H1 (cell line): ENCODE measurements around the gene THRB. TPM values are rescaled to one million over a fixed set of nuclear protein-coding genes. Genes with fewer than 3 reads are reported as not detected.

Experiments used
- CTBP2 ChIP-seq: IDR thresholded peaks from 2 replicates; pipeline ENCODE4 v1.7.0; 2011; ENCODE audit warnings: borderline replicate concordance, mild to moderate bottlenecking, moderate library complexity, mixed read lengths, low read length; ENCODE audit not compliant: insufficient read depth, insufficient read length
- E2F6 ChIP-seq: IDR thresholded peaks from 2 replicates; pipeline ENCODE4 v1.6.1; 2012; ENCODE audit warnings: inconsistent platforms
- NANOG ChIP-seq: IDR thresholded peaks from 2 replicates; pipeline ENCODE4 v1.6.1; 2011; ENCODE audit warnings: low read length, low read depth, mild to moderate bottlenecking, inconsistent platforms; ENCODE audit not compliant: insufficient read depth, poor library complexity, severe bottlenecking
- USF2 ChIP-seq: IDR thresholded peaks from 2 replicates; pipeline ENCODE4 v1.6.1; 2011; ENCODE audit warnings: low read length, improper control_type of control experiment
- YY1 ChIP-seq: IDR thresholded peaks from 2 replicates; pipeline ENCODE4 v1.6.1; 2011; ENCODE audit warnings: low read depth, mild to moderate bottlenecking, low read length
- polyA plus RNA-seq, 7 experiments: library from polyadenylated mRNA; depleted of rRNA in 3 of 7; stranded (reverse) in 5 of 7; unstranded in 2 of 7; fragments of >200 nt in 5 of 7; fragments of 200-250 nt in 2 of 7; gene quantifications; 1 replicate in 5 of 7; 2 replicates in 1 of 7; 4 replicates in 1 of 7; pipeline versions ENCODE4 v1.2.1 to v1.2.3, GENCODE V29; 2011 to 2013; ENCODE audit warnings: missing spikeins in 2 of 7, mixed read lengths in 2 of 7
- total RNA-seq: library from RNA; stranded (reverse); fragmentation: NEBNext Ultra II Directional; extraction: Animal tissue kit (Norgen Biotek cat#: 25700); gene quantifications from 2 replicates; pipeline ENCODE4 v1.2.1, GENCODE V29; 2021

THRB gene
- total and polyA plus RNA-seq, 2 of the 8 experiments (the other 6 are each of a cell fraction or from before 2014, with no cell fraction given) = 0.98 to 3.9 TPM

- no peak for TF ChIP-seq NANOG
- TF ChIP-seq E2F6 = no peak
- TF ChIP-seq YY1 = no peak
- no peak for TF ChIP-seq USF2
- TF ChIP-seq CTBP2 = no peak
These were observed 313.4 kb downstream of the THRB start (continued) for GRCh38 chr3:24181256-24181655.
